ENCODE results near the gene HEATR1. TPM values are rescaled to one million over a fixed set of nuclear protein-coding genes. Genes with fewer than 3 reads are reported as not detected.
"Not testable (repeated sequence)": the region's sequence is repeated elsewhere in the genome, so short reads cannot be mapped to it uniquely, and the experiment has no call there.

HEATR1 gene
- total and polyA plus RNA-seq, 4 donors: 1.6 to 34.9 (median 16.4) TPM

DNA sequence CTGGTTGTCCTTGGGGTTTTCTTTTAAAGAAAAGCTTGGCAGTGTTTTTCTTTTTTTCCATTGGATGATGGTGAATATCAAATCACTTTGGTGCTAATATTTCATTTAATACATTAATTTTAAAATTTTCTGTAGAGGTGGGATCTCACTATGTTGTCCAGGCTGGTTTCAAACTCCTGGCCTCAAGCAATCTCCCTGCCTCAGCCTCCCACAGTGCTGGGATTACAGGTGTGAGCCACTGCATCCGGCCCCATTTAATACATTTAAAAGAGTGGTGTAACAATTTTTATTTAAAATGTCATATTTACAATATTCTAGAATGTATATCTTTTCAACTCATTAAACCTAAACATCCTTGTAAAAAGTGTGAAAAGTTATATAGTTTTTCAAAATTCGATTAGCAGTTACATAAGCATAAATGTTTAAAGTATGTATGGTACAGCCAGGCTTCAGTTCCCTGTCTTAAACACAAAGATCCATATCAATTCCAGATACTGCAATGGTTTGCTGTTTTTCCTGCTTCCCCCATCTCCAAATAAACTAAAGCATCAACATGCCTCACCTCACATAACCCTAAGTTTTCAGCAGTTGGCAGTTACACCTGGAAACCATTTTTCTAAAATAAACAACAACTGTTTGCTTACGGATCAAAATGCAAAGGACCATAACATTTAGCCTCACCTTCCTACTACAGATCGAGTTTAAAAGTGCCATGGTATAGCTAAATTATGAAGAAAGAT is 89.4 kb downstream of the HEATR1 start:
- intact Hi-C loops (cut with DNase I): no loop called here
- H3K27me3 ChIP-seq (ENCODE audit: control insufficient read depth in 1 of 2, insufficient read depth in 2 of 2, low read length in 1 of 2): no peaks in the 10 kb centered on the region
- no peak overlapping the region for H3K27ac ChIP-seq (ENCODE audit: low read depth in 1 of 2, low read length in 2 of 2)
- 69 to 70% methylated on average over 4 of the region's 4 CpGs for WGBS, 2 donors
- H3K4me1 ChIP-seq (ENCODE audit: control insufficient read depth in 1 of 2, insufficient read depth in 2 of 2, low read length in 2 of 2): peaks cover 0 to 2% of the 10 kb centered on the region in 2 donors
- H3K9me3 ChIP-seq (ENCODE audit: control insufficient read depth, low read length): no peaks in the 10 kb centered on the region
- ATAC-seq (ENCODE audit: low FRiP score) (no peak), DNase-seq (no peak)
- H3K36me3 ChIP-seq (ENCODE audit: control insufficient read depth in 1 of 2, insufficient read depth in 2 of 2, low read length in 1 of 2): no peaks in the 10 kb centered on the region
- no peak overlapping the region for H3K4me3 ChIP-seq (ENCODE audit: low read length in 2 of 2)

DNA sequence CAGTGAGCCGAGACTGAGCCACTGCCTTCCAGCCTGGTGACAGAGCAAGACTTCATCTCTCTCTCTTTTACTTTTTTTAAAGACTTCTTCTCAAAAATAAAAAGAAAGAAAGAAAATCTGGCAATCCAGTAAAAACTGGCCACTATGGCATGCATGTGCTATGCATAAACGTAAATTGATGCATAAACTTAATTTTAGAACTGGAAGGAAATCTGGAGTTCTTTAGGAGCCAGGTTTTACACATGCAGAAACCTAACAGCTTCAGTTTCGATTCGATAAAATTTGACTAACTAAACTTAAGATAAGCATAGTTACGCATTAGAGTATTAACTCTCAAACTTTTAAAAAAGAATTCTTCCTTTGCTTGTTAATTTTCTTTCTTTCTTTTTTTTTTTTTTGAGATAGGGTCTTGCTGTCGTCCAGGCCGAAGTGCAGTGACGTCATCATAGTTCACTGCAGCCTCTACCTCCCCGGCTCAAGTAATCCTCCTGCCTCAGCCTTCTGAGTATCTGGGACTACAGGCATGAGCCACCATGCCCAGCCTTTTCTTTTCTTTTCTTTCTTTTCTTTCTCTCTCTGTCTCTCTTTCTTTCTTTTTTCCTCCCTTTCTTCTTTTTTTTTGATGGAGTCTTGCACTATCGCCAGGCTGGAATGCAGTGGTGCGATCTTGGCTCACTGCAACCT is 92.4 kb downstream of the HEATR1 start:
- no peak for ATAC-seq (ENCODE audit: low FRiP score)
- H3K4me3 ChIP-seq (ENCODE audit: low read length in 2 of 2): no peak overlapping the region

DNA sequence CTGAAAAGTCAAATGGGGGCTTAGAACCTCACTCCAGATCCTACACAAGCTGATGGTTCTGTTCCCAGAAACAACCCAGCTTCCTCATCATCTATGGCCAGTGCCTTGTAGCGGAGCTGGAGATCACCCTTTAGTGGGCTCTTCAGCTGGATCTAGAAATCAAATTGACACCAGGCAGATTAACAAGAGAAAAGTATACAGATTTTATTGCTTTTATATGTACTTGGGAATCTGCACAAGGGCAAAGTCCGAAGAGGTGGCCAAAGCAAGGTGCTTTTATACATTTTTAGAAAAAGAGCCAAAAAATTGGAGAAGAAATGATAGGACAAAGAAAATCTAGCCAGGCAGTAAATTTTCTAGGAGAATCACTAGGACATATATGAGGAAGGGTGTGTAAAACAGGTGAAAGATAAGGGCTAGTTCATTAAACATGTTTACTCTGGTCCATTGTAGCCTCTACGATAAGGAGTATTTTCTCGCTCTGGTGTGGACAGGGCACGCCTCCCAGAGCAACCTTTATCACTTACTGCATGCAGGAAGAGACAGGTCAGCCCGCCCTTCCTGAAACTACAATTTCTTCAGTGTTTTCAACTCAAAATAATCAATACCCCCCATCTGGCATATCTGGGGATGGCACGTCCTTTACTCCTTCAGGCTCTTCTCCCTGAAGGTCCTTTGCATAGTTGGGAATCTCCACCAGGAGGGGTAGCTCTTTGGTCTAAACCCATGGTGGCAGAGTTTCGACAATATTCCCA is 94.5 kb downstream of the HEATR1 start:
- DNase-seq: no peak
- no peak overlapping the region for H3K4me3 ChIP-seq (ENCODE audit: low read length in 2 of 2)
- ATAC-seq (ENCODE audit: low FRiP score): no peak
- 96% methylated on average over 8 of the region's 8 CpGs for WGBS, 2 donors
- H3K9me3 ChIP-seq (ENCODE audit: control insufficient read depth, low read length): no peaks in the 10 kb centered on the region
- no peak overlapping the region for H3K27ac ChIP-seq (ENCODE audit: low read depth in 1 of 2, low read length in 2 of 2)
- peaks cover 0 to 2% of the 10 kb centered on the region in 2 donors for H3K4me1 ChIP-seq (ENCODE audit: control insufficient read depth in 1 of 2, insufficient read depth in 2 of 2, low read length in 2 of 2)
- H3K36me3 ChIP-seq (ENCODE audit: control insufficient read depth in 1 of 2, insufficient read depth in 2 of 2, low read length in 1 of 2): no peaks in the 10 kb centered on the region
- no peaks in the 10 kb centered on the region for H3K27me3 ChIP-seq (ENCODE audit: control insufficient read depth in 1 of 2, insufficient read depth in 2 of 2, low read length in 1 of 2)
- intact Hi-C loops (cut with DNase I): no loop called here

More for the DNA sequence above, 92.4 kb downstream of the HEATR1 start:
- Histone ChIP-seq H3K27ac (ENCODE audit: low read depth in 1 of 2, low read length in 2 of 2) (no peak overlapping the region), H3K36me3 (ENCODE audit: control insufficient read depth in 1 of 2, insufficient read depth in 2 of 2, low read length in 1 of 2) (no peaks in the 10 kb centered on the region), H3K27me3 (ENCODE audit: control insufficient read depth in 1 of 2, insufficient read depth in 2 of 2, low read length in 1 of 2) (no peaks in the 10 kb centered on the region), H3K9me3 (ENCODE audit: control insufficient read depth, low read length) (no peaks in the 10 kb centered on the region), H3K4me1 (ENCODE audit: control insufficient read depth in 1 of 2, insufficient read depth in 2 of 2, low read length in 2 of 2) (peaks cover 0 to 2% of the 10 kb centered on the region in 2 donors)
- intact Hi-C loops (cut with DNase I): no loop called here
- WGBS, 2 donors: 30 to 37% methylated on average over 11 of the region's 11 CpGs
- no peak for DNase-seq

DNA sequence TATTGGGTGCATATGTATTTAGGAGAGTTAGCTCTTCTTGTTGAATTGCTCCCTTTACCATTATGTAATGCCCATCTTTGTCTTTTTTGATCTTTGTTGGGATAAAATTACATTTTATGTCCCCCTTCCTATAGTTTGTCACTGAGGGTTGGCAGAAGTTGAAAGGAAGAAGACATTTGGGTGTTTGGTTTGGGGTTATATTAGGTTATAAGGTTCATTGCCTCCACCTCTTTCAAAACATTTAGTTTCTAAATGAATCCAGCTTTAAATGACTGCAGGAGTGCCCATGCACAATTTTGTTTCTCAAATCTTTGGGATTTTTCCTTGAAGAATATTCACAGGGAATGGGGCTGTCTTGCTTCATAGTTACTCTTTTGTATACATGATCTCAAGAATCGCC is 95.1 kb downstream of the HEATR1 start:
- no peak overlapping the region for H3K4me3 ChIP-seq (ENCODE audit: low read length in 2 of 2)
- H3K9me3 ChIP-seq (ENCODE audit: control insufficient read depth, low read length): no peaks in the 10 kb centered on the region
- H3K36me3 ChIP-seq (ENCODE audit: control insufficient read depth in 1 of 2, insufficient read depth in 2 of 2, low read length in 1 of 2): no peaks in the 10 kb centered on the region
- 88 to 92% methylated on average over 1 of the region's 1 CpG for WGBS, 2 donors
- H3K4me1 ChIP-seq (ENCODE audit: control insufficient read depth in 1 of 2, insufficient read depth in 2 of 2, low read length in 2 of 2): peaks cover 0 to 2% of the 10 kb centered on the region in 2 donors
- no peak for ATAC-seq (ENCODE audit: low FRiP score)
- H3K27ac ChIP-seq (ENCODE audit: low read depth in 1 of 2, low read length in 2 of 2): no peak overlapping the region
- intact Hi-C loops (cut with DNase I): no loop called here
- DNase-seq: no peak
- no peaks in the 10 kb centered on the region for H3K27me3 ChIP-seq (ENCODE audit: control insufficient read depth in 1 of 2, insufficient read depth in 2 of 2, low read length in 1 of 2)

DNA sequence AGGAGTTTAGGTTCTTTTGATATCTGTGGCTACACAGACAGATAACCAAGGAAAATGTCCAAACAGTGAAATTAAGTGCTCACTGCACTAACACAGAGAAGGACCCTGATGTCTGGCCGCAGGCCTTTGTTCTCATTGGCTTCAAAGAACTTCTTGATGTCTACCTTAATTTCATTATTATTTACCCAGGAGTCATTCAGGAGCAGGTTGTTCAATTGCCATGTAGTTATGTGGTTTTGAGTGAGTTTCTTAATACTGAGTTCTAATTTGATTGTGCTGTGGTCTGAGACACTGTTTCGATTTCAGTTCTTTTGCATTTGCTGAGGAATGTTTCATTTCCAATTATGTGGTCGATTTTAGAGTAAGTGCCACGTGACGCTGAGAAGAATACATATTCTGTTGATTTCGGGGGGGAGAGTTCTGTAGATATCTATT is 95.7 kb downstream of the HEATR1 start:
- Histone ChIP-seq H3K36me3 (ENCODE audit: control insufficient read depth in 1 of 2, insufficient read depth in 2 of 2, low read length in 1 of 2) (no peaks in the 10 kb centered on the region), H3K9me3 (ENCODE audit: control insufficient read depth, low read length) (no peaks in the 10 kb centered on the region), H3K27me3 (ENCODE audit: control insufficient read depth in 1 of 2, insufficient read depth in 2 of 2, low read length in 1 of 2) (no peaks in the 10 kb centered on the region), H3K27ac (ENCODE audit: low read depth in 1 of 2, low read length in 2 of 2) (no peak overlapping the region), H3K4me3 (ENCODE audit: low read length in 2 of 2) (no peak overlapping the region), H3K4me1 (ENCODE audit: control insufficient read depth in 1 of 2, insufficient read depth in 2 of 2, low read length in 2 of 2) (peaks cover 0 to 2% of the 10 kb centered on the region in 2 donors)
- DNase-seq (no peak), ATAC-seq (ENCODE audit: low FRiP score) (no peak)
- intact Hi-C loops (cut with DNase I): no loop called here
- WGBS, 2 donors: 86 to 89% methylated on average over 6 of the region's 6 CpGs

DNA sequence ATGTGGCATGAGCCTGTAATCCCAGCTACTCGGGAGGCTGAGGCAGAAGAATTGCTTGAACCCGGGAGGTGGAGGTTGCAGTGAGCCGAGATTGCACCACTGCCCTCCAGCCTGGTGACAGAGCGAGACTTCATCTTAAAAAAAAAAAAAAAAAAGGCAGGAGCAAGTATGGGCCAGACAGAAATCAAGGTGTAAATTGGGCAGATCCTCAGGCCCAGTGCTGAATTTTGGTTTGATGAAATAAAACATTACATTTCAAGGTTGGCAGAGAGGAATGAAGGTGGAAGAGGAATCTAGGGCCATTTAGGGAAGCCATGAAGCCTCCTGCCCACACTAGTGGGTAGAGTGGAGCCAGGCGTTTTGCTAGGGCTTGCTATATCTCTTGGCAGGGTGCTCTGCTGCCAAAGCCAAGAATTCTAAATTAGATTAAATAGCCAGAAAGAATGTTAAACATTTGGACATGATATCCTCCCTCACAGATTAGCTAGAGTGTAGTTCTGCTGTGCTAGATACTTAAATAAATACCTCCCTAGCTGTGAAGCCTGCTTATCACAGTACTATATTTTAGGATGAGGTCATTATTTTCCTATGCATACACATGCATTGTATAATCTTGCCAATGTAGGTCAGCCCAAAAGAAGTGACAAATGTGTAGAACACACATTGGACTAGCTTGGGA is 97.2 kb downstream of the HEATR1 start:
- 20 to 42% methylated on average over 5 of the region's 5 CpGs for WGBS, 2 donors
- H3K27ac ChIP-seq (ENCODE audit: low read depth in 1 of 2, low read length in 2 of 2): no peak overlapping the region

DNA sequence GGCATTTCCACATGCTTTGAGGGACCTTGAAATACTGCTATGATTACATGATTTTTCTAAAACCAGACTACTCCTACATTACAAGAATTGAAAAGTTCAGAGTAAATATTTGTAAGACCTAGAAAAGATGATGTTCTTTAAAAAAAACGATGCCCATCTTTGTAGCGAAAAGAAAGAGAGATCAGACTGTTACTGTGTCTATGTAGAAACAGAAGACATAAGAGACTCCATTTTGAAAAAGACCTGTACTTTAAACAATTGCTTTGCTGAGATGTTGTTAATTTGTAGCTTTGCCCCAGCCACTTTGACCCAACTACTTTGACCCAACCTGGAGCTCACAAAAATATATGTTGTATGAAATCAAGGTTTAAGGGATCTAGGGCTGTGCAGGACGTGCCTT is 100.0 kb downstream of the HEATR1 start:
- H3K9me3 ChIP-seq (ENCODE audit: control insufficient read depth, low read length); H3K36me3 ChIP-seq (ENCODE audit: control insufficient read depth in 1 of 2, insufficient read depth in 2 of 2, low read length in 1 of 2); H3K27ac ChIP-seq (ENCODE audit: low read depth in 1 of 2, low read length in 2 of 2); ATAC-seq (ENCODE audit: low FRiP score); H3K27me3 ChIP-seq (ENCODE audit: control insufficient read depth in 1 of 2, insufficient read depth in 2 of 2, low read length in 1 of 2); H3K4me3 ChIP-seq (ENCODE audit: low read length in 2 of 2); DNase-seq; H3K4me1 ChIP-seq (ENCODE audit: control insufficient read depth in 1 of 2, insufficient read depth in 2 of 2, low read length in 2 of 2); intact Hi-C loops (cut with DNase I): not testable (repeated sequence)
- WGBS, 2 donors: 89 to 90% methylated on average over 3 of the region's 3 CpGs

More for the DNA sequence above, 97.2 kb downstream of the HEATR1 start:
- Histone ChIP-seq H3K36me3 (ENCODE audit: control insufficient read depth in 1 of 2, insufficient read depth in 2 of 2, low read length in 1 of 2) (no peaks in the 10 kb centered on the region), H3K4me3 (ENCODE audit: low read length in 2 of 2) (no peak overlapping the region), H3K9me3 (ENCODE audit: control insufficient read depth, low read length) (no peaks in the 10 kb centered on the region), H3K27me3 (ENCODE audit: control insufficient read depth in 1 of 2, insufficient read depth in 2 of 2, low read length in 1 of 2) (no peaks in the 10 kb centered on the region), H3K4me1 (ENCODE audit: control insufficient read depth in 1 of 2, insufficient read depth in 2 of 2, low read length in 2 of 2) (peaks cover 0 to 2% of the 10 kb centered on the region in 2 donors)
- DNase-seq (no peak), ATAC-seq (ENCODE audit: low FRiP score) (no peak)
- intact Hi-C loops (cut with DNase I): no loop called here

DNA sequence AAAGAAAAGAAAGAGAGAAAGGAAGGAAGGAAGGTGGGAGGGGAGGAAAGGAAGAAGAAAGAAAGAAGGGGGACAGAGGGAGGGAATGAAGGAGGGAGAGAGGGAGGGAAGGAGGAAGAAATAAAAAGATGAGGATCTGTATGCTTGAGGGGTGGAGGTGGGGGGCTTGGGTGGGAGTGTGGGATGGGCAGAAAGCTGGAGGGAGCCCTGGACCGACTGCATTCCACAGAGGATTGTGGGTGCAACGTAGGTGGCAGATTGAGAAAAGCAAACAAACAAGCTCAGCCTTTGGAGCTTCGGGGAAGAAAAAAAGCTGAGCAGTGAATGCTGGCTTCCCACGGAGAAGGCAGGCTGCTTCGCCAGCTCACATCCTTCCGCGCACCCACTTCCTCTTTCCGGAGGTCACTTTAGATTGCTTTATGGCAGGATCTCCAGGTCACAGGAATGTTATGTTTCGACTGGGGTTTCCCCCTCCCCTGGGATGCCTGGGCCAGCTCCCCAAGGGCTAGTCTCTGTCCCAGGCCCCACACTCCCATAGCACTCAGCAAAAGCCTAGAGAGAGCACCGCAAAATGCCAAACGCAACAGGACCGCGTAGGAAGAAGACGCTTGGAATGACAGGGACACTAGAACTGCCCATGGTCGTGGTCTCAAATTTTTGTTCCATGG is 101.2 kb downstream of the HEATR1 start:
- peak; percentile 80 to 81 for DNase-seq
- no peaks in the 10 kb centered on the region for H3K36me3 ChIP-seq (ENCODE audit: control insufficient read depth in 1 of 2, insufficient read depth in 2 of 2, low read length in 1 of 2)
- H3K27ac ChIP-seq (ENCODE audit: low read depth in 1 of 2, low read length in 2 of 2): no peak overlapping the region
- peak overlapping the region in 1 of 2 donors; percentile 63 for H3K4me3 ChIP-seq (ENCODE audit: low read length in 2 of 2)
- ATAC-seq (ENCODE audit: low FRiP score): peak; percentile 54
- peaks cover 0 to 2% of the 10 kb centered on the region in 2 donors for H3K4me1 ChIP-seq (ENCODE audit: control insufficient read depth in 1 of 2, insufficient read depth in 2 of 2, low read length in 2 of 2)
- WGBS, 2 donors: 21 to 22% methylated on average over 15 of the region's 15 CpGs
- no peaks in the 10 kb centered on the region for H3K27me3 ChIP-seq (ENCODE audit: control insufficient read depth in 1 of 2, insufficient read depth in 2 of 2, low read length in 1 of 2)
- no peaks in the 10 kb centered on the region for H3K9me3 ChIP-seq (ENCODE audit: control insufficient read depth, low read length)
- intact Hi-C loops (cut with DNase I): no loop called here
